ENCODE measurements around the gene CEP76. TPM values are rescaled to one million over a fixed set of nuclear protein-coding genes. Genes with fewer than 3 reads are reported as not detected.

The CEP76 gene
- total RNA-seq, 1 experiment from 2014 or later: 22.3 TPM

DNA sequence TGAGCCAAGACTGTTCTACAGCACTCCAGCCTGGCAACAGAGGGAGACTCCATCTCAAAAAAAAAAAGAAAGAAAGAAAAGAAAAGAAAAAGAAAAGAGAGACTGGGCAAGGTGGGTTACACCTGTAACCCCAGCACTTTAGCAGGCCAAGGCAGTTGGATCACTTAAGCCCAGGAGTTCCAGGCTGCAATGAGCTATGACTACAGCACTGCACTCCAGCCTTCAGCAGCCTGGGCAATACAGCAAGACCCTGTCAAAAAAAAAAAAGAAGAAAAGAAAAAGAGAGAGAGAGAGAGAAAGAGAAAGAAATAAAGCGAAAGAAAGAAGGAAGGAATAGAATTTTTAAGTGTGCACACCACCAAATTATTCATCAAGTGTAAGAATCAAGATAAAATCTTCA, 47.6 kb downstream of the CEP76 start:
- Histone ChIP-seq H3K36me3 (ENCODE audit: insufficient read depth, low read length, poor library complexity, severe bottlenecking) (no peaks in the 10 kb centered on the region), H3K27me3 (replicated peaks; ENCODE audit: insufficient read depth, low read depth, low read length, poor library complexity) (no peaks in the 10 kb centered on the region), H3K27ac (ENCODE audit: low read depth, low read length, poor library complexity, severe bottlenecking) (no peak overlapping the region), H3K4me3 (ENCODE audit: low read depth, low read length, poor library complexity, severe bottlenecking) (no peak overlapping the region), H3K4me1 (ENCODE audit: insufficient read depth, low read length, poor library complexity, severe bottlenecking) (peaks cover 24% of the 10 kb centered on the region), H3K9me3 (ENCODE audit: low read depth, low read length, poor library complexity, severe bottlenecking) (no peaks in the 10 kb centered on the region)
- no TSS peak for BruUV-seq (replicated peaks)
- no peak for DNase-seq (ENCODE audit: low spot score)
- no peak for TF ChIP-seq CTCF (conservative IDR thresholded peaks at IDR 0.05; ENCODE audit: low read depth, low read length)
- TF ChIP-seq EZH2 (IDR thresholded peaks at IDR 0.05; ENCODE audit: borderline replicate concordance, low read depth, low read length, poor library complexity, severe bottlenecking): no peak
- POLR2A ChIA-PET (ENCODE audit: low non-redundant PET): no interaction called here
- intact Hi-C loops (cut with micrococcal nuclease; ENCODE audit: unreplicated experiment): loop anchor here (5.0 kb wide), 3 partner anchors 53 to 378 kb away; no protein-coding TSS in a partner anchor
- CTCF ChIA-PET: no interaction called here

- H3K36me3 ChIP-seq (ENCODE audit: insufficient read depth, low read length, poor library complexity, severe bottlenecking): no peaks in the 10 kb centered on the region
- intact Hi-C loops (cut with micrococcal nuclease; ENCODE audit: unreplicated experiment): loop anchor here (5.0 kb wide), 3 partner anchors 51 to 376 kb away; no protein-coding TSS in a partner anchor
- H3K4me3 ChIP-seq (ENCODE audit: low read depth, low read length, poor library complexity, severe bottlenecking): no peak overlapping the region
- no peaks in the 10 kb centered on the region for H3K9me3 ChIP-seq (ENCODE audit: low read depth, low read length, poor library complexity, severe bottlenecking)
- POLR2A ChIA-PET (ENCODE audit: low non-redundant PET): interaction anchor here (0.6 to 0.7 kb wide), 2 partner anchors 24 to 192 kb away, joined by 3 read pairs; no protein-coding TSS in a partner anchor
- no peak for TF ChIP-seq EZH2 (IDR thresholded peaks at IDR 0.05; ENCODE audit: borderline replicate concordance, low read depth, low read length, poor library complexity, severe bottlenecking)
- no peak for TF ChIP-seq CTCF (conservative IDR thresholded peaks at IDR 0.05; ENCODE audit: low read depth, low read length)
- BruUV-seq (replicated peaks): no TSS peak
- no peak for DNase-seq (ENCODE audit: low spot score)
- no peak overlapping the region for H3K27ac ChIP-seq (ENCODE audit: low read depth, low read length, poor library complexity, severe bottlenecking)
- CTCF ChIA-PET: no interaction called here
- no peaks in the 10 kb centered on the region for H3K27me3 ChIP-seq (replicated peaks; ENCODE audit: insufficient read depth, low read depth, low read length, poor library complexity)
- peaks cover 24% of the 10 kb centered on the region for H3K4me1 ChIP-seq (ENCODE audit: insufficient read depth, low read length, poor library complexity, severe bottlenecking)
Measured at GRCh38 chr18:12652861-12653401, 49.6 kb downstream of the CEP76 start.

DNA sequence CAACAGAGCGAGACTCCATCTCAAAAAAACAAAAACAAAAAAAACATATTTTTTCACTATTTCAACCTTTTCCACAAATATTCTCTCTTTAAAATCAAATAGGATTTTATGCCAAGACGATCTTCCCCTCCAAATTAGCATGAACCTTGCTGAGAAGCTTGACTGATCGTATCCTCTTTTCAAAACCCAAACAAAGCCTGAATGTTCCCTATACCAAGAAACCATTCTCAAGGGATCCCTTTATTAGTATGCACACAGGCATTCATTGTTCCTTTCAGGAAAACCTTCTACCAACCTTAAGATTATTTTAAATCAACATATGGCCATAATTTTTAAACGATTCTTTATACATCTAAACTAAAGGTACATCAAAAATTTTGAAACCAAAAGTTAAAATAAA, 50.9 kb downstream of the CEP76 start:
- no TSS peak for BruUV-seq (replicated peaks)
- no peak overlapping the region for H3K4me3 ChIP-seq (ENCODE audit: low read depth, low read length, poor library complexity, severe bottlenecking)
- peak; percentile 64 for DNase-seq (ENCODE audit: low spot score)
- no peaks in the 10 kb centered on the region for H3K9me3 ChIP-seq (ENCODE audit: low read depth, low read length, poor library complexity, severe bottlenecking)
- no peak for TF ChIP-seq EZH2 (IDR thresholded peaks at IDR 0.05; ENCODE audit: borderline replicate concordance, low read depth, low read length, poor library complexity, severe bottlenecking)
- TF ChIP-seq CTCF (conservative IDR thresholded peaks at IDR 0.05; ENCODE audit: low read depth, low read length): no peak
- ChIA-PET POLR2A (ENCODE audit: low non-redundant PET) (interaction anchor here (0.7 kb wide), 1 partner anchor 274 kb away, joined by 4 read pairs; the partner anchor contains the start of gene AFG3L2), CTCF (no interaction called here)
- intact Hi-C loops (cut with micrococcal nuclease; ENCODE audit: unreplicated experiment): loop anchor here (5.0 kb wide), 3 partner anchors 49 to 374 kb away; no protein-coding TSS in a partner anchor
- H3K4me1 ChIP-seq (ENCODE audit: insufficient read depth, low read length, poor library complexity, severe bottlenecking): peaks cover 24% of the 10 kb centered on the region
- no peaks in the 10 kb centered on the region for H3K27me3 ChIP-seq (replicated peaks; ENCODE audit: insufficient read depth, low read depth, low read length, poor library complexity)
- H3K36me3 ChIP-seq (ENCODE audit: insufficient read depth, low read length, poor library complexity, severe bottlenecking): no peaks in the 10 kb centered on the region
- H3K27ac ChIP-seq (ENCODE audit: low read depth, low read length, poor library complexity, severe bottlenecking): peak overlapping the region; percentile 34
